Stomach (tissue), 9 donors: ENCODE data around the gene TPBGL. TPM values are rescaled to one million over a fixed set of nuclear protein-coding genes. Genes with fewer than 3 reads are reported as not detected.

Experiments used
- DNase-seq, 2 donors: peaks; one replicate each; pipeline versions ENCODE4 v3.0.0 to v3.0.0-alpha.2; 2013 to 2019
- H3K27ac ChIP-seq, 5 donors: fragments of 200-600 bp in 4 of 5; sonication (generic) in 4 of 5; one replicate each; pipeline ENCODE4 v1.5.1; 2013 to 2019; ENCODE audit warnings: mild to moderate bottlenecking in 1 of 5, moderate library complexity in 1 of 5
- H3K27me3 ChIP-seq, 3 donors: fragments of 200-600 bp; sonication (generic); one replicate each; pipeline ENCODE4 v1.5.1; 2017 to 2019; ENCODE audit warnings: mixed run types in 1 of 3
- H3K36me3 ChIP-seq, 4 donors: fragments of 200-600 bp; sonication (generic); 1 replicate in 3 of 4; 2 replicates in 1 of 4; pipeline ENCODE4 v1.5.1; 2016 to 2019
- H3K4me1 ChIP-seq, 4 donors: fragments of 200-600 bp; sonication (generic); one replicate each; pipeline ENCODE4 v1.5.1; 2016 to 2019
- H3K4me3 ChIP-seq, 4 donors: fragments of 200-600 bp; sonication (generic) in 3 of 4; one replicate each; pipeline ENCODE4 v1.5.1; 2016 to 2019; ENCODE audit warnings: mild to moderate bottlenecking in 1 of 4
- H3K9me3 ChIP-seq, 4 donors: fragments of 200-600 bp; sonication (generic); one replicate each; pipeline ENCODE4 v1.5.1; 2016 to 2019
- EP300 ChIP-seq: sonication (generic); formaldehyde crosslinking; IDR thresholded peaks from one replicate; pipeline ENCODE4 v1.6.1; 2017; ENCODE audit warnings: antibody characterized with exemption
- POLR2A ChIP-seq, 4 donors: fragments of 450-650 bp; IDR thresholded peaks; one replicate each; pipeline ENCODE4 v1.6.1; 2016; ENCODE audit warnings: antibody characterized with exemption in 4 of 4, control low read depth in 2 of 4, mild to moderate bottlenecking in 1 of 4, moderate library complexity in 1 of 4
- POLR2AphosphoS5 ChIP-seq, 3 donors: sonication (generic); formaldehyde crosslinking; IDR thresholded peaks; one replicate each; pipeline ENCODE4 v1.6.1; 2016; ENCODE audit warnings: antibody characterized with exemption in 3 of 3
- WGBS, 5 donors: extraction: QIAGEN DNeasy Blood & Tissue Kit in 3 of 5; methylation state at CpG; one replicate each; pipeline versions ENCODE4 v1.1.5 to v1.1.7; 2013 to 2018; 5-methylcytosine and 5-hydroxymethylcytosine counted together
- intact Hi-C: fragments of 100-400 bp; cut with DNase I; formaldehyde crosslinking; loops from one replicate; pipeline ENCODE4 v1.15.1; 2023; ENCODE audit warnings: low total_unique reads
- polyA plus RNA-seq, 3 donors: library from polyadenylated mRNA; stranded (reverse); fragments of 200-250 nt; gene quantifications; one replicate each; pipeline ENCODE4 v1.2.3, GENCODE V29; 2013
- total RNA-seq, 5 donors: library from RNA; depleted of rRNA; stranded (reverse); fragments of >200 nt; gene quantifications; one replicate each; pipeline versions ENCODE4 v1.1.0 to v1.2.3, GENCODE V29; 2014 to 2016
- TF ChIP-seq, protein P1 (sequence below), 7 experiments: fragments of 450-650 bp in 4 of 7; fragments of 200-600 bp in 3 of 7; sonication (generic) in 3 of 7; IDR thresholded peaks; one replicate each; pipeline ENCODE4 v1.5.1; 2016 to 2019; ENCODE audit warnings: antibody characterized with exemption in 7 of 7, control low read depth in 2 of 7, mild to moderate bottlenecking in 1 of 7
- donor health status: healthy with polysubstance abuse.
- donor health status: Bipolar disorder and iron deficiency.
- donor health status: healthy.

The TPBGL gene
- total and polyA plus RNA-seq, 8 donors, result 0.13 to 1.2 TPM; not detected in 6

DNA sequence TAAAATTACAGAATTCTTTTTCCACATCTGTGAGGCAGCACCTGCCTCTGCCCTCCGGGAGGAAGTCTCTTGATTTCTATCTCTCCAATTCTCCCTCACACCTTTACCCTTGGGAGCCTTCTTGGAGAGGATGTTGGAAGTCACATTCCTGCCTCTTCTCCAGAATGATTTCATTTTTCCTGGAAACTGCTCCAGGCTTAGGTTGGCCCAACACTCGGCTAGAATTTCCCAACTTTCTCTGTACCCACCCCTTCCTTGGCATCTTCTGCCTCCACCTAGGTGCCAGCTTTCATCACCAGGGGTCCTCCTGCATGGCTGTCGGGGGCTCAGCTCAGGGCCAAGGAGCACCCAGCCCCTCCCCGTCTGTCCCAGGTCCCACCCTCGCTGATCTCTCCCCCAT is 46.4 kb upstream of the TPBGL start:
- no peaks in the 10 kb centered on the region for H3K9me3 ChIP-seq
- intact Hi-C loops, result no loop called here
- peaks cover 0 to 43% (median 28%) of the 10 kb centered on the region in 4 donors for H3K4me1 ChIP-seq
- no peak for DNase-seq
- 51 to 61% (median 58%) methylated on average over 5 of the region's 5 CpGs for WGBS, 5 donors
- TF ChIP-seq POLR2AphosphoS5 (IDR thresholded peaks at IDR 0.05) (no peak), POLR2A (IDR thresholded peaks at IDR 0.05) (no peak), EP300 (no peak)
- TF ChIP-seq, protein P1, sequence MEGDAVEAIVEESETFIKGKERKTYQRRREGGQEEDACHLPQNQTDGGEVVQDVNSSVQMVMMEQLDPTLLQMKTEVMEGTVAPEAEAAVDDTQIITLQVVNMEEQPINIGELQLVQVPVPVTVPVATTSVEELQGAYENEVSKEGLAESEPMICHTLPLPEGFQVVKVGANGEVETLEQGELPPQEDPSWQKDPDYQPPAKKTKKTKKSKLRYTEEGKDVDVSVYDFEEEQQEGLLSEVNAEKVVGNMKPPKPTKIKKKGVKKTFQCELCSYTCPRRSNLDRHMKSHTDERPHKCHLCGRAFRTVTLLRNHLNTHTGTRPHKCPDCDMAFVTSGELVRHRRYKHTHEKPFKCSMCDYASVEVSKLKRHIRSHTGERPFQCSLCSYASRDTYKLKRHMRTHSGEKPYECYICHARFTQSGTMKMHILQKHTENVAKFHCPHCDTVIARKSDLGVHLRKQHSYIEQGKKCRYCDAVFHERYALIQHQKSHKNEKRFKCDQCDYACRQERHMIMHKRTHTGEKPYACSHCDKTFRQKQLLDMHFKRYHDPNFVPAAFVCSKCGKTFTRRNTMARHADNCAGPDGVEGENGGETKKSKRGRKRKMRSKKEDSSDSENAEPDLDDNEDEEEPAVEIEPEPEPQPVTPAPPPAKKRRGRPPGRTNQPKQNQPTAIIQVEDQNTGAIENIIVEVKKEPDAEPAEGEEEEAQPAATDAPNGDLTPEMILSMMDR (IDR thresholded peaks at IDR 0.05), result no peak
- no peaks in the 10 kb centered on the region for H3K27me3 ChIP-seq
- H3K36me3 ChIP-seq, result peaks cover 0 to 10% (median 0%) of the 10 kb centered on the region in 4 donors
- H3K27ac ChIP-seq, result no peak overlapping the region
- no peak overlapping the region for H3K4me3 ChIP-seq

DNA sequence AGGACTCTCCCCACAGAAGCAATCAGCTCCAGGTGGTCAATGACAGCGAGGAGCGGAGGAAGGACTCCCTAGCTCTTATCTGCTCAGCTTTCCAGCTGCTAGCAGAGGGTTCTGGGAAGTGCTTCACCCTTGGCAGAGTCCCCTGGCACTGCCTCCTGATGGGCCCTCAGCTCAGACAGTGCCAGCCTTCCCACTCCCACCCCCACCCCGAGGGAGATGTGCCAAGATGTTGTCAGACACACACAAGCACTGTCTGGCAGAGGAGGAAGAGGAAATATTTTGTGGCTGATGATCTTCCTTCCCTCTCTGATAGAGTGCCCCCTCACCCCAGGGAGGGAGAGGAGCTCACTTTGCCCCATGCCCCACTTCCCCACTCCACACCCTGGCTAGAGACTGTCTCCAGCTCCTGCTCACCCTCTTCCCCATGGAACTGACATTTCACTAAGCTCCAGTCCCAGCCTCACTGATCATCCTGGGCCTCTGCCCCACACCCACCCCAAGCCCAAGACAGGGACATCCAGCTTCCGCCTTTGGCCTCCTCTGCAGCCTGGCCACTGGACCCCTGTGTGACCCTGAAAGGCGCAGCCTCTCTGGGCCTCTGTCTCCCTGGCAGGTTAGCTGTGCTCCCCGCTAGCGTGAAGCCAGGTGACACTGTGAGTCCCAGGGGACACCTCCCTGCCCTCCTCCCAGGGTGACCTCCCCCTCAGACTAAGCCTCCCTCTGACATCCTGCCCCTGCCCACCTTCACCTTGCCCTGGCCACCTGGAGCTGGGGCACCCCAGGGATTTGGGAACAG is 45.2 kb upstream of the TPBGL start:
- Histone ChIP-seq H3K4me1 (peaks cover 0 to 38% (median 26%) of the 10 kb centered on the region in 4 donors), H3K27ac (peak overlapping the region in 1 of 5 donors; percentile 14), H3K4me3 (no peak overlapping the region), H3K36me3 (peaks cover 0 to 5% (median 0%) of the 10 kb centered on the region in 4 donors), H3K9me3 (no peaks in the 10 kb centered on the region), H3K27me3 (no peaks in the 10 kb centered on the region)
- peak in 1 of 2 donors; percentile 68 for DNase-seq
- intact Hi-C loops, result no loop called here
- TF ChIP-seq, protein P1 (IDR thresholded peaks at IDR 0.05), result no peak
- no peak for TF ChIP-seq POLR2AphosphoS5 (IDR thresholded peaks at IDR 0.05)
- no peak for TF ChIP-seq POLR2A (IDR thresholded peaks at IDR 0.05)
- no peak for TF ChIP-seq EP300
- 71 to 83% (median 76%) methylated on average over 1 to 7 of the region's 7 CpGs for WGBS, 5 donors

DNA sequence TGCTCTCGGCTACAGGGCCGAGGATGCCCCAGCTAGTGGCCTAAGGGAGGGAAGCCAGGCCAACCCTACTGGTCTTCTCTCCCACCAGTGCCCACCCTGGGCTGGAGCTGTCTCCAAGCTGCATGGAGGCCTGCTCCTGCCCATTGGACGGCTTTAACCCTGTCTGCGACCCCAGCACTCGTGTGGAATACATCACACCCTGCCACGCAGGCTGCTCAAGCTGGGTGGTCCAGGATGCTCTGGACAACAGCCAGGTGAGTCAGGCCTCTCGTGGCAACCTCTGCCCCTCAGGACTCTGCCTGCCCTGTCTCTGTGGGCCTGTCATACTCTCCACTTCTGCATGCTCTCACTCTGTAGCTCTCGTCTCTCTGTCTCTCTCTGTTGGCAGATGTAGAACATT is 44.1 kb upstream of the TPBGL start:
- no peaks in the 10 kb centered on the region for H3K27me3 ChIP-seq
- no peak for TF ChIP-seq POLR2AphosphoS5 (IDR thresholded peaks at IDR 0.05)
- TF ChIP-seq, protein P1 (IDR thresholded peaks at IDR 0.05), result no peak
- TF ChIP-seq POLR2A (IDR thresholded peaks at IDR 0.05), result no peak
- no peak for TF ChIP-seq EP300
- H3K9me3 ChIP-seq, result no peaks in the 10 kb centered on the region
- no peak for DNase-seq
- peaks cover 0 to 27% (median 17%) of the 10 kb centered on the region in 4 donors for H3K4me1 ChIP-seq
- H3K4me3 ChIP-seq, result no peak overlapping the region
- H3K36me3 ChIP-seq, result no peaks in the 10 kb centered on the region
- intact Hi-C loops, result no loop called here
- 54 to 81% (median 70%) methylated on average over 2 to 8 of the region's 8 CpGs for WGBS, 5 donors
- no peak overlapping the region for H3K27ac ChIP-seq

DNA sequence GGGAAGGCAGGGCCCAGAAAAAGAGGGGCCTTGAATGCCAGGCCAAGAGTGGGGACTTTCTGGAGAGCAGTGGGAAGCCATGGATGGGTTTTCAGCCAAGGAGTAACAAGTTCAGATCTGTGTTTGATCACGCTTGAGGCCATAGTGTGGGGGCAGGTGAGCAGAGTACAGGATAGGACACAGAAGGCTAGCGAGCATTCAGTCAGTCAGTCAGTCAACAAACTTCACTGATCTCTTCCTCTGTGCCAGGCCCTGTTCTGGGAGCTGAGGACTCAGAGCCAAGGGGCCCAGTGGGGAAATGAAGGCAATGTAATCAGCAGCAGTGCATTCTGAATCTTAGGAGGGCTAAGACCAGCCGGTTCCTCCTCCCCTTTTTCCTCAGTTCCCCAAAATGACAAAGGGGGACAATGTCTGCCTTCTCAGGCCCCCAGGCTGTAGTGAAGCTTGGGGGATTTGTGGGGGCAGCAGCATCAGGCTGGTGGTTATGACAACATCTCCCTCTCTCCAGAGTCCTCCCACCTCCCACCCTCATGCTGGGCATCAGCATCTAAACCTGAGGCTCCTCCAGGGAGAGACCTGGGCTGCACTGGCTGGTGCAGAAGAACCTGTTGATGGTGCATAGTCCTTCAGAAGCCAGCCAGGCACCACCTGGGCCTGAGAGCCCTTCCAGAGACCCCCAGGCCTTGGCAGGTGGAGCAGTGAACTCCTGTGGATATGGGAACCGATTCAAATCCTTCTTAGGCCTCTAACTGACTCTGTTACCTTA is 42.9 kb upstream of the TPBGL start:
- TF ChIP-seq, protein P1 (IDR thresholded peaks at IDR 0.05), result no peak
- TF ChIP-seq POLR2AphosphoS5 (IDR thresholded peaks at IDR 0.05) (no peak), POLR2A (IDR thresholded peaks at IDR 0.05) (no peak), EP300 (no peak)
- H3K4me1 ChIP-seq, result peaks cover 0 to 23% (median 14%) of the 10 kb centered on the region in 4 donors
- H3K36me3 ChIP-seq, result no peaks in the 10 kb centered on the region
- H3K9me3 ChIP-seq, result no peaks in the 10 kb centered on the region
- H3K27me3 ChIP-seq, result no peaks in the 10 kb centered on the region
- no peak for DNase-seq
- H3K27ac ChIP-seq, result no peak overlapping the region
- no peak overlapping the region for H3K4me3 ChIP-seq
- WGBS, 5 donors, result 82 to 91% (median 87%) methylated on average over 4 of the region's 4 CpGs
- intact Hi-C loops, result no loop called here
